ENCODE data around the gene KRTAP10-11.

DNA sequence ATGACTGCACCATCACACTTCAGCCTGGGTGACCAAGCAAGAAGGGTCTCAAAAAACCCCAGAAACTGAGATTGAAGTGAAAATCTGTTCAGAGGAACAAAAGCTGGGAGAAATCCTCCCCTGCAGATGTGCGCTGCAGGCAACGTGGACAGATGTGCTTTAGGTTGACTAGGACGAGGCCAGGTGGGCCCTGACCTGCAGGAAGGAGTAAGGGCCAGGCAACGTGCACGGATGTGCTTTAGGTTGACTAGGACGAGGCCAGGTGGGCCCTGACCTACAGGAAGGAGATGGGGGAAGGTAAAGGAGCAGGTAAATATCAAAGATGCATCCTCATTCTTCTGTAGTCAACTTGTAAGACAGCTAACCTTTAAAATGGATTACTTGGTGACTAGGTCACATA lies 38.3 kb downstream of the KRTAP10-11 start:
- TF ChIP-seq YY1 (IDR thresholded peaks at IDR 0.05; ENCODE audit: insufficient read depth, insufficient read length) (no peak), SUZ12 (IDR thresholded peaks at IDR 0.05; ENCODE audit: extremely low read depth, insufficient read depth, insufficient read length) (no peak), ZNF274 (IDR thresholded peaks at IDR 0.05; ENCODE audit: low read depth, low read length) (no peak)
